Pancreas (tissue), 10 donors: ENCODE measurements around the gene PAMR1. TPM values are rescaled to one million over a fixed set of nuclear protein-coding genes. Genes with fewer than 3 reads are reported as not detected.

Experiments
- ATAC-seq, 4 donors: fragments of 200-7000 bp; cut with Tn5 transposase; one replicate each; pipeline versions ENCODE4 v1.8.0 to v1.9.1; 2020; ENCODE audit warnings: mild to moderate bottlenecking in 4 of 4, moderate library complexity in 4 of 4
- DNase-seq, 6 donors: peaks; one replicate each; pipeline ENCODE4 v3.0.0-alpha.2; 2020
- FAIRE-seq: peaks from 2 replicates; lab custom pipeline; 2012; peaks lifted over from hg19 to GRCh38; lab: Jason Lieb, UNC
- H3K27ac ChIP-seq, 4 donors: fragments of 200-600 bp; sonication (generic); 1 replicate in 3 of 4; 2 replicates in 1 of 4; pipeline versions ENCODE4 v1.5.0 to v1.8.0; 2020
- H3K27me3 ChIP-seq, 4 donors: fragments of 200-600 bp; one replicate each; pipeline ENCODE4 v1.8.0; 2021
- H3K36me3 ChIP-seq, 3 donors: fragments of 200-600 bp; sonication (generic) in 1 of 3; one replicate each; pipeline versions ENCODE4 v1.5.0 to v1.8.0; 2020 to 2021
- H3K4me1 ChIP-seq, 3 donors: fragments of 200-600 bp; one replicate each; pipeline ENCODE4 v1.8.0; 2021
- H3K4me3 ChIP-seq, 4 donors: fragments of 200-600 bp; sonication (generic) in 2 of 4; one replicate each; pipeline versions ENCODE4 v1.5.0 to v1.8.0; 2020 to 2021
- H3K9me3 ChIP-seq, 4 donors: fragments of 200-600 bp; one replicate each; pipeline ENCODE4 v1.8.0; 2021
- WGBS, 2 donors: extraction: QIAGEN DNeasy Blood & Tissue Kit; methylation state at CpG; one replicate each; pipeline ENCODE4 v1.1.7; 2013; 5-methylcytosine and 5-hydroxymethylcytosine counted together
- intact Hi-C, 3 donors: fragments of 100-400 bp; cut with DNase I; formaldehyde crosslinking; loops; one replicate each; pipeline versions ENCODE4 v1.11.1 to v1.14.2; 2022
- polyA plus RNA-seq, 2 donors: library from polyadenylated mRNA; stranded (reverse); fragments of 200-250 nt; gene quantifications; one replicate each; pipeline ENCODE4 v1.2.3, GENCODE V29; 2013
- total RNA-seq, 6 donors: library from RNA; stranded (reverse); fragmentation: NEBNext Ultra II Directional in 4 of 6; extraction: Animal tissue kit (Norgen Biotek cat#: 25700) in 4 of 6; gene quantifications; one replicate each; pipeline versions ENCODE4 v1.2.1 to v1.2.4, GENCODE V29; 2021 to 2023
- TF ChIP-seq, protein P1 (sequence below), 4 donors: fragments of 200-600 bp; sonication (generic) in 3 of 4; IDR thresholded peaks; one replicate each; pipeline versions ENCODE4 v1.5.0 to v1.8.0; 2021; ENCODE audit warnings: antibody characterized with exemption in 4 of 4
- donor health status: healthy with polysubstance abuse.
- donor health status: DM: no; HTN: no; CAD: no; lungs with moderate emphysema.
- donor health status: DM: no; HTN: no; CAD: no.
- donor health status: control.
- donor health status: control.
- donor health status: Bipolar disorder and iron deficiency.
- donor health status: DM: yes; HTN: yes; CAD: no.
- donor health status: DM: no; HTN: no; CAD: no.
- donor health status: DM: no; HTN: no; CAD: no.
- donor health status: DM: yes; HTN: yes; CAD: no.

Gene PAMR1
- total and polyA plus RNA-seq, 8 donors = 0.42 to 4.8 (median 1.3) TPM

DNA sequence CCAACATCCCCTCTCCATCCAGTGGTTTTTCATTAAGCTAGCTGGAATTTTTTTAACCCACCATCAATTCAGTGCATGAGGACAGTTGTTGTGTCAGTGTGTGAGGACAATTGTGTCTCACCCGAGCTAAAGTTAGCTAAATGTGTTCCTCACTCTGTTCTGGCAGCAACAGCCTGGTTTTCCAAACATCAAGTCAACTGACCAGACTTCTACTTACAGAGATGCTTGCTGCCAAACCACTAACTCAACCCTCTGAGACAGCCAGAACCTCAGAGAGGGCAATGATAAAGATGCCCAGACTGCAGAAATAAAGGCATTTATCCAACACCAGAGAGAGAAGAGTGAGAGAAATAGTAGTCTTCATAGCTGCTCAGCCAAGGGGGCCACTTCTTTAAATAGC is 6.7 kb downstream of the PAMR1 start:
- intact Hi-C loops = no loop called here
- no peak for ATAC-seq
- TF ChIP-seq, protein P1, sequence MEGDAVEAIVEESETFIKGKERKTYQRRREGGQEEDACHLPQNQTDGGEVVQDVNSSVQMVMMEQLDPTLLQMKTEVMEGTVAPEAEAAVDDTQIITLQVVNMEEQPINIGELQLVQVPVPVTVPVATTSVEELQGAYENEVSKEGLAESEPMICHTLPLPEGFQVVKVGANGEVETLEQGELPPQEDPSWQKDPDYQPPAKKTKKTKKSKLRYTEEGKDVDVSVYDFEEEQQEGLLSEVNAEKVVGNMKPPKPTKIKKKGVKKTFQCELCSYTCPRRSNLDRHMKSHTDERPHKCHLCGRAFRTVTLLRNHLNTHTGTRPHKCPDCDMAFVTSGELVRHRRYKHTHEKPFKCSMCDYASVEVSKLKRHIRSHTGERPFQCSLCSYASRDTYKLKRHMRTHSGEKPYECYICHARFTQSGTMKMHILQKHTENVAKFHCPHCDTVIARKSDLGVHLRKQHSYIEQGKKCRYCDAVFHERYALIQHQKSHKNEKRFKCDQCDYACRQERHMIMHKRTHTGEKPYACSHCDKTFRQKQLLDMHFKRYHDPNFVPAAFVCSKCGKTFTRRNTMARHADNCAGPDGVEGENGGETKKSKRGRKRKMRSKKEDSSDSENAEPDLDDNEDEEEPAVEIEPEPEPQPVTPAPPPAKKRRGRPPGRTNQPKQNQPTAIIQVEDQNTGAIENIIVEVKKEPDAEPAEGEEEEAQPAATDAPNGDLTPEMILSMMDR (IDR thresholded peaks at IDR 0.05) = no peak
- no peak for FAIRE-seq
- no peak for DNase-seq
- WGBS, 2 donors = 33 to 44% methylated on average over 1 of the region's 1 CpG
- Histone ChIP-seq H3K4me1 (no peaks in the 10 kb centered on the region), H3K4me3 (no peak overlapping the region), H3K27me3 (no peaks in the 10 kb centered on the region), H3K27ac (no peak overlapping the region), H3K36me3 (no peaks in the 10 kb centered on the region), H3K9me3 (no peaks in the 10 kb centered on the region)

DNA sequence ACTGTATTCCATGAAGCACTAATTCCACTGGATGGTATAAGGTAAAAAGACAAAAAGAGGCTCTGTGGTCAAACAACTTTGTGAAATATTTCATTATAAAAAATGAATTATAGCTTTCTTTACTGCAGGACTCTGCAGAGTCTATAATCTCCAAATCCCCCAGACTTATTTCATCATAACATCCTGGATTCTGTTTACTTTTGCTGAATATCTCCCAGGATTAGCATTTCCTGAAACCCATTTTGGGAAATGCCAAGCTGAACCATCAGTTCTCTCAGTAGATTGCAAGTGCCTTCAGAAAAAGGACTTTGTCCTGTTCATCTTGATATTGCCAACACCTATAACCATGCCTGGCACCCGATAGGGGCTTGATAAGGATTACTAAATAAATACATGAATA is 7.9 kb downstream of the PAMR1 start:
- H3K27me3 ChIP-seq = no peaks in the 10 kb centered on the region
- H3K4me1 ChIP-seq = no peaks in the 10 kb centered on the region
- TF ChIP-seq, protein P1 (IDR thresholded peaks at IDR 0.05) = no peak
- H3K9me3 ChIP-seq = no peaks in the 10 kb centered on the region
- H3K36me3 ChIP-seq = no peaks in the 10 kb centered on the region
- DNase-seq = no peak
- FAIRE-seq = no peak
- H3K4me3 ChIP-seq = no peak overlapping the region
- no peak for ATAC-seq
- intact Hi-C loops = no loop called here
- WGBS, 2 donors = 24 to 26% methylated on average over 1 of the region's 1 CpG
- H3K27ac ChIP-seq = no peak overlapping the region

DNA sequence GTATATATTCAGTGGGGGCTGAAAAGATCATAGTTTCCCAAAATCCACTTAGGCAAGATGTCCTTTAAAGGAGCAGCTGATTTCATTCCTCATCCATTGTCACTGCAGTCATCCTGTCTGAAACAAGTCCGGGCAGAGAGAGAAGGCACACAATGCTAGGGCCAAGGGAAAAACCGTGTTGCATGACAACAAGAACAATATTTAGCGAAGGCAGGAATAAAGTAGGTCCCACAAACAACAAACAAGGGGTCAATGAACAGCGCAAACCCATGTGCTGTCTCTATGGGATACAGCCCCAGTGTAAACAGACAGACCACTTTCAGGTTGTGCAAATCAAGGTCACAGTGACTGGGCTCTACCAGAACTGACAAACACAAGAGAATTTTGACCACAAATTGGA is 9.0 kb downstream of the PAMR1 start:
- intact Hi-C loops = no loop called here
- no peak overlapping the region for H3K27ac ChIP-seq
- no peaks in the 10 kb centered on the region for H3K27me3 ChIP-seq
- ATAC-seq = no peak
- H3K4me3 ChIP-seq = no peak overlapping the region
- 43 to 44% methylated on average over 4 of the region's 4 CpGs for WGBS, 2 donors
- H3K36me3 ChIP-seq = no peaks in the 10 kb centered on the region
- TF ChIP-seq, protein P1 (IDR thresholded peaks at IDR 0.05) = no peak
- no peak for DNase-seq
- H3K9me3 ChIP-seq = no peaks in the 10 kb centered on the region
- H3K4me1 ChIP-seq = no peaks in the 10 kb centered on the region
- no peak for FAIRE-seq

DNA sequence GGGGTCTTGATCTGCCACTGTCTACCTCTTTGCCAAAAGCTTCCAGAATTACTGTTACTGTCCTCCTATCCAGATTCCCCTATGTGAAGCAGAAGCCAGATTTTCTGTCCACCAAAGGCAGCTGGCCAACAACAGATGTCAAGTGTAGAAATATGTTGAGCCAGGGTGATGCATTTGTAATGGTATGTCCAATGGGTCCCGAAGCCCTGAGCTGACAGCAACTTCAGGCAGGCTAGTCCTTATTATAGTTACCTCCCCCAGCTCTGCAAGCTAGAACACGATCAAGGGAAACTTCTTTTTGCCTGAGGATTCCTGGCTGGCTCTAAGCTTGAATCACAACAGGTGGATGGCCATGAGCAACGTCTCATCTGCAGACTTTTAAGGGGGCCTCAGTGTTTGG is 10.2 kb downstream of the PAMR1 start:
- intact Hi-C loops = no loop called here
- H3K9me3 ChIP-seq = no peaks in the 10 kb centered on the region
- no peak overlapping the region for H3K27ac ChIP-seq
- H3K27me3 ChIP-seq = no peaks in the 10 kb centered on the region
- ATAC-seq (no peak), DNase-seq (no peak), FAIRE-seq (no peak)
- WGBS, 2 donors = 12 to 47% methylated on average over 3 of the region's 3 CpGs
- no peaks in the 10 kb centered on the region for H3K36me3 ChIP-seq
- no peaks in the 10 kb centered on the region for H3K4me1 ChIP-seq
- TF ChIP-seq, protein P1 (IDR thresholded peaks at IDR 0.05) = no peak
- H3K4me3 ChIP-seq = no peak overlapping the region

DNA sequence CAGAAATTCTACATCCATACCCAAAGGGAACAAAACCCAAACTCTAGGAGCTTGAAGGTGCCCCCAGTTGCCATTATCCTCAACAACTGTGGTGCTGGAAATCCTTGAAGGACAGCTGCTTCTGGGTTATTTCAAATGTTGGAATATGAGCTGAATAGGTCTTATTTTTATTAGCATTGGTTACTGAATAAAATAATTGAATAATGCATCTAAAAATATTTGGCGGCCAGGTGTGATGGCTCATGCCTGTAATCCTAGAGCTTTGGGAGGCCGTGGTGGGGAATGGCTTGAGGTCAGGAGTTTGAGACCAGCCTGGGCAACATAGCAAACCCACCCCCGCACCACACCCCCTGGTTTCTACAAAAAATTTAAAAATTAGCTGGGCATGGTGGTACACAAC is 10.9 kb downstream of the PAMR1 start:
- FAIRE-seq = no peak
- 73 to 86% methylated on average over 3 of the region's 3 CpGs for WGBS, 2 donors
- Histone ChIP-seq H3K4me3 (no peak overlapping the region), H3K4me1 (no peaks in the 10 kb centered on the region), H3K27ac (no peak overlapping the region), H3K9me3 (no peaks in the 10 kb centered on the region), H3K27me3 (no peaks in the 10 kb centered on the region), H3K36me3 (no peaks in the 10 kb centered on the region)
- no peak for DNase-seq
- TF ChIP-seq, protein P1 (IDR thresholded peaks at IDR 0.05) = no peak
- ATAC-seq = no peak
- intact Hi-C loops = no loop called here
